Measurements from ENCODE around the gene NEUROG3.

GRCh38 chr10:69538461-69538860 lies 34.8 kb downstream of the NEUROG3 start:
- TF ChIP-seq CTCF (IDR thresholded peaks at IDR 0.05) (no peak), POLR2A (IDR thresholded peaks at IDR 0.05) (no peak)
